GM19452 (cell line): ENCODE data around the gene CD69.
"Not testable (repeated sequence)": the region's sequence is repeated elsewhere in the genome, so short reads cannot be mapped to it uniquely, and the experiment has no call there.

Experiments used
- ATAC-seq: cut with Tn5 transposase; IDR thresholded peaks from one replicate; pipeline ENCODE4 v1.9.1; 2021; ENCODE audit not compliant: unreplicated experiment

CD69 gene

GRCh38 chr12:9751204-9752144, 9.2 kb downstream of the CD69 start:
- ATAC-seq: peak; percentile 44

GRCh38 chr12:9750276-9751203, 10.2 kb downstream of the CD69 start:
- ATAC-seq: peak; percentile 61

DNA sequence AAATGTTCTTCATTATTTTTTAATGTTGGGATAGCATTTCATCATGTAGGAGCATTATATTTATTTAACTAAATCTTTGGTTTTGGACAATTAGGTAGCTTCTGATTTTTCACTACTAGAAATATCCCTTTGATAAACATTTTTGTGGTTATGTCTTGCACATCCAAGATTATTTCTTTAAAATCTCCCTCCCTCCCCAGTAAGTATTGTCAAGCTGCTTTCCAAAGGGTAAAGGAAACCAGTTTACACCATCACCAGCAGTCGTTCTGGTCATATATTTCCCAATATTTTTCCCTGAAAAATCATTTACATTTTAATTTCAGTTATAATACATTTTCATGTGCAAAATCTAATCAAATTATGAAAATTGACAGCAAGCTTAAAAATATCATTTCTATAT, 11.1 kb downstream of the CD69 start:
- ATAC-seq: no peak

- ATAC-seq: no peak
These were observed 15.5 kb downstream of the CD69 start for GRCh38 chr12:9745199-9745598.

DNA sequence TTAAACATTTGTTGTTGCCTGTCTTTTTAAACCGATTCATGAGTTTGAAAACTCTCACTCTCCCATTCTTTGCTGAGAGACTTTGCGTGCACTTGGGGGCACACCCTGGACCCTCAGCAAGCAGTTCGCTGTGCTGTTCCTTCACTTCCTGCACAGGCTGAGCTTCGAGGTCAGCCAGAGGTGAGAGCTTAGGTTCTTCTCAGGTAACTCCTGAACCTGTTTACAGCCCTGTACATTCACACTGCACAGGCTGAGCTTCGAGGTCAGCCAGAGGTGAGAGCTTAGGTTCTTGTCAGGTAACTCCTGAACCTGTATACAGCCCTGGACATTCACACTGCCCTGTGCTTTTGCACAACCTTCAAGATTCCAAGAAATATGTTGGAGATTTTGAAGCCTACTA, 18.0 kb downstream of the CD69 start:
- no peak for ATAC-seq

DNA sequence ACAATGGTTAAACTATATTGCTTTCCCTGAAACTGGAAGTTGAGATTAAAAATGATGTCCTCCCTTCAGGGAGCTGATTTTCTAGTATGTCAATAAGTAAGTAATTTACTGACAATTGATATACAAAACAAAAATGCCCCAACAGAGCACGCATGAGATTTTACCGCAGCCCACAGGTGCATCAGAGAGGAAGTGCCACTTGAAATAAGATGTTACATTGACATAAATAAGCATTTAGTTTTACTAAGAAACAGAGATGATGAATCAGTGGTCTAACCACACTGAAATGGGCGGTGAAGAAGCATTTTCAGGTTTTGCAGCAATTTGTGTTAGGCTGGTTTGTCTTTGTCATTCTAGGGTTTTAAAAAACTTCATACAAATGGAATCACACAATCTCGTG, 19.0 kb downstream of the CD69 start:
- peak; percentile 75 for ATAC-seq

GRCh38 chr12:9740106-9740750, 20.5 kb downstream of the CD69 start:
- ATAC-seq: no peak

GRCh38 chr12:9739404-9740105, 21.1 kb downstream of the CD69 start:
- not testable (repeated sequence) for ATAC-seq

DNA sequence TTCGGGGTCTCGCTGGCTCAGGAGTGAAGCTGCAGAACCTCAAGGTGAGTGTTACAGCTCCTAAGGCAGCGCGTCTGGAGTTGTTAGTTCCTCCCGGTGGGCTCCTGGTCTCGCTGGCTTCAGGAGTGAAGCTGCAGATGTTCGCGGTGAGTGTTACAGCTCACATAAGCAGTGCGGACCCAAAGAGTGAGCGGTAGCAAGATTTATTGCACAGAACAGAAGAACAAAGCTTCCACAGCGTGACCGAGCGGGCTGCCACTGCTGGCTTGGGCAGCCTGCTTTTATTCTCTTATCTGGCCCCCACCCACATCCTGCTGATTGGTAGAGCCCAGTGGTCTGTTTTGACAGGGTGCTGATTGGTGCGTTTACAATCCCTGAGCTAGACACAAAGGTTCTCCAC, 21.8 kb downstream of the CD69 start:
- not testable (repeated sequence) for ATAC-seq

DNA sequence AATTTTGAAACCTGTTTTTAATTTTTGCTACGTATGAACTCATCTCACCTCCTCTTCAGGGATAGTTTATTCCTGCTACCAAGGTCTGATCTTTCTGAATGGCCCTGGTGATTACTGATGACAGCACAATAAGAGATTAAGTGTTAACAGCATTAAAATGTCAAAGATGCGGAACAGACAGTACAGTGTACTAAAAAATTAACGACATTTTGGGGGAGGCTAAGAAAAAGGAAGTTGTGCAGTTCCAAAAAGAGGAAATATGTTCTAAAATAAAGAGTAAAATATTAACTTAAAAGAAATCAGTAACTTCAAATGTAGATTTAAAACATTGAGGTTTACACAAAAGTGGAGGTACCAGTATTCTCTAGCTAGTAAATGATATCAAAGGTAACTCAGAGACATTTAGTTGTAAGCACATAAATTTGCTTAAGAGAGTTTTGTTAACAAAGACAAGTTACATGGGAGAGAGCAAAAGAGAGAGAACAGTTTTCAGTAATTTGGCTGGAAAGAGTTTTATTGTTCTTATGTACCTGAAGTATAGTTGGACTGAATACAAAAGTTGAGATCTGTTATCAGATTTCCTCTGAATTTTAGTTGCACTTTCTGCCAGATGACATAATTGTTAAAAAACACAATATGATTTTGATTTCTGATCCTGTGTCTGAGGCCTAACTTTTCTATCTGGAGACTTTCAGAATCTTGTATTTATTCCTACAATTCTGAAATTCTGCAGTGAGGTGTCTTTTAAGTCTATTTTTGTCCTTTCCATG, 23.6 kb downstream of the CD69 start:
- peak; percentile 31 for ATAC-seq

DNA sequence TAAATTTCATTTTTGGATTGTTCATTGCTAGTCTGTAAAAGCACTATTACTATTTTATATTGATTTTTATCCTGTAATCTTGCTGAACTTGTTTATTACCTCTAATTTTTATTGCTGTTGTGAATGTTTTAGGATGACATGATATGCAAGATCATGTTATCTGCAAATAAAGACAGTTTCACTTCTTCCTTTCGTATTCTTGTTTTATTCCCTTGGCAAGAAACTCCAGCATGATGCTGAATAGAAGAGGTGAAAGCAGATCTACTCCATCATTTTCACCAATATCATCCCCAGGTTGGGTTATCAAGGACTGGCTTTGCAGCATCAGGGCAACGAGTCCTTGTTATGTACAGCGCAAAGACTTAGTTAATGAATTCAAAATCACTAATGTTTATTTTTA, 25.1 kb downstream of the CD69 start:
- no peak for ATAC-seq

DNA sequence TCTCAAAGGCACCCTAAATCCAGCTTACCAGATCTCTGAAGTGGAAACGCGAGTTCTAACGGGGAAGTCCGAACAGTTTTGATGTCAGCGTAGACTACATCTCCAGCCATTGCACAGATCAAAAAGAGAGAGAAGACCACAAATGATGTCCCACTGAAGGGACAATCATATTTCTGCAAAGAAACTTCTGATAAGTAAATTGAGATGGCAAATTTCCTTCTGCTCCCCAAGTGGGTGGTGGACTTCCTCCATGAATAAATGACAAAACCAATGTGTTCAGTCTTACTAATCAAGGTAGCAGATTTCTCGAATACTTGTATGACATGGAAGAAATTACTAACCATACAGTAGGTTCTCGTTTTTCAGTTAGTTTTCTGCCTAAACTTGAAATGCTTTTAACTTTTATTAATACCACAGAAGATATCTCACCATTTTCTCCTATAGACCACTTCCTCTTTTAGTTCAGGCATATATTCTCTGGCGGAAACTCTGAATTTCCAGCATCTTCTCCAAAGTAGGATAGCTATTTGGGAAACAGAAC, 27.7 kb downstream of the CD69 start, which contains the start of gene CLECL1:
Gene CLECL1, minus strand, starts transcription at position 177 of the 541 bp plus-strand sequence.
- peak; percentile 57 for ATAC-seq

GRCh38 chr12:9731797-9732196, 28.9 kb downstream of the CD69 start:
- ATAC-seq: no peak

DNA sequence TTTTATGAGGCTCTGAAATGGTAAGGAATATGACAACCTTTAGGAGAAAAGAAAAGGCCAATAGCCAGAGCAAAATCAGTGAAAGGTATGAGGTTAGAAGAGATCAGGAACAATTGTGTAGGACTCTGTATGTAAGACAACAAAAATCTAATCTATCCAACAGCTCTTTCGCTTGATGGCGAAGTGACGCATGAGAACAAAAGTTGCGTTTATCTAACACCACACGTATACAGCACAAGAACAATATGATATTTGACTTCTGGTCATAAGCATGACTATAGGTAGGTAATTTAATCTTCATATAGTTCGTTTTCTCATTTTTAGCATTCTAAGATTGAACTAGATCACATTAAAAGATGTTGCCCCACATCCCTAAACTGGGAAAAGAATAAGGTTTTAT, 29.3 kb downstream of the CD69 start:
- ATAC-seq: no peak

- no peak for ATAC-seq
These were observed 30.1 kb downstream of the CD69 start for GRCh38 chr12:9730591-9730990.

- ATAC-seq: no peak
These were observed 30.7 kb downstream of the CD69 start for GRCh38 chr12:9730011-9730410.

DNA sequence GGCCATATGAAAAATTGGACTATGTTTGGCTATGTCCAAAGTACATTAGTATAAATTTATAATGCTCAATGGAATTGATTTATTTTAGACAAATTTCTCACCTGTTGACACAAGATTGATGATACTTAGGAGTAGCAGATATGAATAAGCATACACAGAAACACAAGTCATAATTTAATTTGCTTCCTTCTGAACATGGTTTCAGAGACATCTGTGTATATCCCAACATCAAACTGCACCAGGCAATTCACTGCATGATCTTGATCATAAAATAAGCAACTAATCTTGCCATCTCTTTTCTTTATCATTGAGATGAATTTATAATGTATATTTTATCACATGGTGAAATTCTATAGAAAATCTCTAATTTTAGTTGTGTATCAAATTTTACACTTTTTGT, 31.6 kb downstream of the CD69 start:
- no peak for ATAC-seq

DNA sequence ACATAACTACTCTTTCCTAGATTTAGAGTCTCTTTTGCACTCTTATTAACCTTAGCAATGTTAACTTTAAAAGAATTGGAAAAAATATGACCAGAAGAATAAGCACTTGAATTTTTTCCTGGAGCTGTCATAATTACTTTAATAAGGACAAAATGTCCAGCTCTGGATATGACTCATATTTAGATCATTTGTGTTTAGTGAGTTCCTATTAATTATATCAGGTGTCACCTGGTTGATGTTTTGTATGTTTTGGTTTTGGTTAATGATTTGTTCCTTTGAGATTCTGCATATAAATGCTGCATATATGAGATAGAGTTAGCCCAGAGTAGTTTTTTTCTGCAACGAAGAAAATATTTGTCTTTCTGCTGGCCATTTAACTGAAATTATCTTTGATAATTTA, 32.9 kb downstream of the CD69 start:
- ATAC-seq: no peak

- no peak for ATAC-seq
These were observed 35.4 kb downstream of the CD69 start for GRCh38 chr12:9725213-9725870.
